ENCODE data around the gene CFAP157.
A peak's percentile ranks its signal among the peaks of the same experiment; 100 is the strongest.

The CFAP157 gene

DNA sequence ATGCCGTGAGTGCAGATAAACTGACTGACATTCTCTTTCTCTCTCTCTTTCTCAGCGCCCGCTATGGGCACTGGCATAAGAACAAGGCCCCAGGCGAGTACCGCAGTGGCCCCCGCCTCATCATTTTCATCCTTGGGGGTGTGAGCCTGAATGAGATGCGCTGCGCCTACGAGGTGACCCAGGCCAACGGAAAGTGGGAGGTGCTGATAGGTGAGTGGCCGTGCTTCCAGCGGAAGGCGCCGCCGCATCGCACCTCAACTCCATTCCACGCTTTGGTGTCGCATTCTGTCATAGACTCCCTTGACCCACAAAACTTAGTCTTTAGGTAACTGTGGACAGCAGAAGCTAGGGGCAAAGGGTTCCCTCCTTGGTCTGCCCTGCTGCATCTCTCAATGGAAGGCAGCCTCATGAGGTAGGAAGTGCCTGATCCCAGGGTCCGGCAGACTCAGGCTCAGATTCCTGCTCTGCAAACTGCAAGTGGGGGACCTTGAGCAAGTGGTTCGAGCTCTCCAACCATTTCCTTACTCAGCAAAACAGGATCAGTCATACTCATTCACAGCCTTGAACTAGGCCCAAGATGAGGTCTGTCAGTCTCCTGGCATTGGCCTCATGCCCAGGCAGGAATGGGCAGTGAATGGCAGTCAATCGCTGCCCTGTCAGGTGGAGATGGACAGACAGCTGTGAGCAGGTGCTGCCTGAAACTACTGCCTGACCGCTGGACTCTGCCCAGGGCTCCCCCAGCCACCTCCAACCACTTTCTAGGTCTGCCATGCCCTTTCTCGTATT lies 24.2 kb upstream of the CFAP157 start:
- no peak overlapping the region for H3K9ac ChIP-seq (ENCODE audit: low read depth, low read length)
- H3K4me1 ChIP-seq (ENCODE audit: insufficient read depth, low read length), result peaks cover 10% of the 10 kb centered on the region
- no peaks in the 10 kb centered on the region for H3K9me3 ChIP-seq (ENCODE audit: control insufficient read depth, insufficient read depth, low read length)
- H3K36me3 ChIP-seq (ENCODE audit: insufficient read depth, low read length), result peaks cover 12% of the 10 kb centered on the region; the same call in 1 of the 2 replicates

DNA sequence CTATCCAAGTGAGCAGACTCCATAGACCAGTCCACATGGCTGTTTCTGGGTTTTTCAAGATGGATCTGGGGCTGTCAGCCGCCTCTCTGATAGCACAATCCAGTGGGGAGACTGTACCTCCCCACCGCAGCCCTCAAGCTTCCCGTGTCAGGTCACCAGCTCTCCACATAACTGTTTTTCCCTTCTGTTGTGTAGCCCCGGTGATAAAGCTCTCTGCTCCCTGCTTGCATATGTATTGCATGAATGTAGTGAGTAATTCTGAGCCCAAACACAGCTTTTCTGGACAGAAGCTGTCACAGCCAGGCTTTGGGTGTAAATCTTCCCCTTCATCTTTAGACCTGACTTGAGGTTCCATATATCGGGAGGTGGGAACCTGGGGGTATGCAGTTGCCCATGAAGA lies 23.1 kb upstream of the CFAP157 start:
- H3K36me3 ChIP-seq (ENCODE audit: insufficient read depth, low read length), result peaks cover 12% of the 10 kb centered on the region; the same call in 1 of the 2 replicates

DNA sequence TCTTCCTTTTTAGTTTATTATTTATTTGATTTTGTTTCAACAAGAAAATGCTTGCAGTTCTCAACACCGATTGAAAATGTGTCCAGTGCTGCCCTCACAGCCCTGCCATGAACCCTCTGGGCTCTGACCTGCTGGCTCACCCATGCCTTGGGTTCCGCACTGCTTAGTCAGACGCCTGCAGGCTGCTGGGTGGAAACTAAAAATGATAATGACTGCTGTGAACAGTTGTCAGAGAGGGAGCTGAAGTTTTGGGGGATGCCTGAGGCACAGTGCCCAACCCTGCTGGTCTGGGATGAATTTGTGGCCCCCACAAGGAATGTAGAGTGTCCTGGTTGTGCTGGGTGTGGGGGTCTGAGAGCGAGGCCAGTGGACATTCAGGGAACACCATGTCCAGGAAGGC lies 22.2 kb upstream of the CFAP157 start:
- peaks cover 10% of the 10 kb centered on the region for H3K4me1 ChIP-seq (ENCODE audit: insufficient read depth, low read length)
- peaks cover 18% of the 10 kb centered on the region for H3K36me3 ChIP-seq (ENCODE audit: insufficient read depth, low read length)
- H3K9ac ChIP-seq (ENCODE audit: low read depth, low read length), result no peak overlapping the region
- no peaks in the 10 kb centered on the region for H3K9me3 ChIP-seq (ENCODE audit: control insufficient read depth, insufficient read depth, low read length)

More for the DNA sequence above, 23.1 kb upstream of the CFAP157 start:
- H3K9ac ChIP-seq (ENCODE audit: low read depth, low read length), result no peak overlapping the region
- H3K9me3 ChIP-seq (ENCODE audit: control insufficient read depth, insufficient read depth, low read length), result no peaks in the 10 kb centered on the region
- H3K4me1 ChIP-seq (ENCODE audit: insufficient read depth, low read length), result peaks cover 10% of the 10 kb centered on the region

DNA sequence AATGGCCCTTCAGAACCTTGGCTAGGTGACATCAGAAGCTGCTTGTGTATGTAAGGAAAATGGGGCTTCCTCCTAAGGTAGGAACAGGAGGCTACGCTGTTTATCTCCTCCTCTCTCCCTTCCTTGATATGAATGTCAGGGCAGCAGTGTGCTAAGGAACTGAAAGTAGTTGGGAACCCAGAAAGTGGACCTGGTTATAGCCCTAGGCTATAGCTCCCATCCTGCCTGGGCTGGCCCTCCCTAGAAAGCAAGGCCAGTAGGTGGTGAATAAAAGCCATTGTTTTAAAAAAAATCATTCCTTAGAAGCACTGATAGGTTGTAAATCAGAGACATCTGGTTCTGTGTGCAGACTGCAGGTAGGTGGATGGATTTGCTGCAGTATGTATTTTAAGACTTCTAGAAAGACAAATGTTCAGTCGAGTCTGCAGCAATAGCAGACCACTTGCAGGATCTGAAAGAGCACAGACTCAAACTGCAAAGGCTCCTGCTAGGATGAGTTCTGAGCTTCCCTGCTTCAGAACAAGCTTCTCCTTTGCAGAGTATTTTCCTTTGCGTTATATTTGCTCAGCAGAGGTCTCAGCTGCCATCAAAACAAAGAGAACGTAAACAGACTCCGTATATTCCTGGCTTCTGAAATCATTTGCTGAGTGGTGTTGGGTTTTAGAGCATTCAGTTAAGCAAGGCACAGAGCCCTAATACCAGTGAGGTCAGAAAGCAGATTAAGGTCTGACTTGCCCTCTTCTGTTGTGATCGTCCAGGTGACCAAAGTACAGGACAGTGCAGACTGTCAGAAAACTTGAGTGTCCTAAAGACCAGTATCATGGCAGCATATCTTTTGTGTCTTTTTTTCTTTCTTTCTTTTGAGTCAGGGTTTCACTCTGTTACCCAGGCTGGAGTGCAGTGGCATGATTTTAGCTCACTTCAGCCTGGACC lies 20.1 kb upstream of the CFAP157 start:
- H3K4me1 ChIP-seq (ENCODE audit: insufficient read depth, low read length), result peaks cover 10% of the 10 kb centered on the region
- no peaks in the 10 kb centered on the region for H3K9me3 ChIP-seq (ENCODE audit: control insufficient read depth, insufficient read depth, low read length)
- H3K36me3 ChIP-seq (ENCODE audit: insufficient read depth, low read length), result peaks cover 12% of the 10 kb centered on the region
- H3K9ac ChIP-seq (ENCODE audit: low read depth, low read length), result no peak overlapping the region

DNA sequence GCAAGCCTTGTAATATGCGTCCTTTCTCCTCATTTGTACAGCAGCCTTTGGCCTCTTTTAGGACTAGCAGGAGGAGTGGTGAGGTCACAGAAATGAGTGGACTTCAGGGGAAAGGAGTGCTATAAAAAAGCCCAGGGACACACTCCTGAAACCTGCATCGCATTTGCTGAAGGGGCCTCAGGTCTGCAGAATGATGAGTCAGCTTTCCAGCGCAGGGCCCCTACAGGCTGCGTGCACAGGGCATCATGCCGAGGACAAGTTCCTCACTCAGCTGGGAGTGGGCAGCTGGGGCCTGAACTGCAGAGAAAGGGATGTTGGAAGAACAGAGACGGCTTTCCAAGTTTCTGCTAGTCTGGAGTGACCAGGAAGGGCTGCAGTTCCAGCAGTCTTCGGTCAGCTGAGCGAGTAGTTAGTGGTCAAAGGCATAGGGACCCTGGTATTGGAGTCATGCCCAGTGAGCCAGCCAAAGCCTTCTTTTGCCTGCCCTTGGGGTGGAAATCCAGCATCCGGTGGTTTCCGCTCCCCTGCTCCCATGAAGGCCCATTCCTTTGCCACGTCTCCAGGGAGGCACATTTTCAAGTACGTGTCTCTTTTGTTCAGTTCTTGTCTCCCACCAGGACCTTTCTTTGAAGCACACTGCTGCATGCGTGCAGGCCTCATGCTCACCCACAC lies 17.3 kb upstream of the CFAP157 start:
- H3K36me3 ChIP-seq (ENCODE audit: insufficient read depth, low read length), result peaks cover 9% of the 10 kb centered on the region
- H3K9ac ChIP-seq (ENCODE audit: low read depth, low read length), result no peak overlapping the region
- H3K9me3 ChIP-seq (ENCODE audit: control insufficient read depth, insufficient read depth, low read length), result no peaks in the 10 kb centered on the region
- H3K4me1 ChIP-seq (ENCODE audit: insufficient read depth, low read length), result peaks cover 4% of the 10 kb centered on the region; the same call in 1 of the 2 replicates

DNA sequence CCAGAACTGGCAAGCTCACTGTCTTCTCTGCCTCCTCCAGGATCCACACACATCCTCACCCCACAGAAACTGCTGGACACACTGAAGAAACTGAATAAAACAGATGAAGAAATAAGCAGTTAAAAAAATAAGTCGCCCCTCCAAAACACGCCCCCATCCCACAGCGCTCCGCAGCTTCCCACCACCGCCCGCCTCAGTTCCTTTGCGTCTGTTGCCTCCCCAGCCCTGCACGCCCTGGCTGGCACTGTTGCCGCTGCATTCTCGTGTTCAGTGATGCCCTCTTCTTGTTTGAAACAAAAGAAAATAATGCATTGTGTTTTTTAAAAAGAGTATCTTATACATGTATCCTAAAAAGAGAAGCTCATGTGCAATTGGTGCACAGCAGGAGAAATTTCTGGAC lies 16.1 kb upstream of the CFAP157 start:
- Histone ChIP-seq H3K9ac (ENCODE audit: low read depth, low read length) (no peak overlapping the region), H3K9me3 (ENCODE audit: control insufficient read depth, insufficient read depth, low read length) (no peaks in the 10 kb centered on the region), H3K4me1 (ENCODE audit: insufficient read depth, low read length) (no peaks in the 10 kb centered on the region), H3K36me3 (ENCODE audit: insufficient read depth, low read length) (peaks cover 9% of the 10 kb centered on the region)

DNA sequence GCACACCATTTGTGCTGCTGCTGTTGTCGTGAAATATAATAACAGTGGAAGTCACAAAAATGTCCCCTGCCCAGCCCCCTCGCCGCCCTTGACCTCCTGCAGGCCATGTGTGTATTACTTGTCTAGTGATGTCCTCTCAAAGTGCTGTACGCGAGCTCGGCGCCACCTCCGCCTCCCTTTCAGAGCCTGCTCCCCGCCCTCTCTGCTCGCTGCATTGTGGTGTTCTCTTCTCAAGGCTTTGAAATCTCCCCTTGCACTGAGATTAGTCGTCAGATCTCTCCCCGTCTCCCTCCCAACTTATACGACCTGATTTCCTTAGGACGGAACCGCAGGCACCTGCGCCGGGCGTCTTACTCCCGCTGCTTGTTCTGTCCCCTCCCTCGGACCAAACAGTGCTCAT lies 14.7 kb upstream of the CFAP157 start:
- Histone ChIP-seq H3K4me1 (ENCODE audit: insufficient read depth, low read length) (no peaks in the 10 kb centered on the region), H3K9ac (ENCODE audit: low read depth, low read length) (no peak overlapping the region), H3K36me3 (ENCODE audit: insufficient read depth, low read length) (peaks cover 9% of the 10 kb centered on the region), H3K9me3 (ENCODE audit: control insufficient read depth, insufficient read depth, low read length) (no peaks in the 10 kb centered on the region)

DNA sequence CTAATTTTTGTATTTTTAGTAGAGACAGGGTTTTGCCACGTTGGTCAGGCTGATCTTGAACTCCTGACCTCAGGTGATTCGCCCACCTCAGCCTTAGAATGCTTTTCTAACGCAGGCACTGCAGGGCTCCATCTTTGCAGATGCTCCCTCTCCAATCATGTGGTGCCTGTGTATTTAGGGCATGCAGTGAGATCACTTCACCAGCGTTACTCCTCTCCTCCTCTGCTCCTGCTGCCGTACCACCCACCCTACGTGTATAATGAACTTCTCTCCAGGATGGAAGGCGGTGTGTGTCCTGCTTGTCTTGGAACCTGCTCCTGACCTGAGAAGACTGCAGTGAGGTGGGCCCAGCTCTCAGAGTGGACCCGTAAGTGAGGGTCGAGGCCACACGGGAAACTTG lies 13.6 kb upstream of the CFAP157 start:
- Histone ChIP-seq H3K36me3 (ENCODE audit: insufficient read depth, low read length) (peaks cover 9% of the 10 kb centered on the region), H3K9me3 (ENCODE audit: control insufficient read depth, insufficient read depth, low read length) (no peaks in the 10 kb centered on the region), H3K4me1 (ENCODE audit: insufficient read depth, low read length) (no peaks in the 10 kb centered on the region), H3K9ac (ENCODE audit: low read depth, low read length) (no peak overlapping the region)

DNA sequence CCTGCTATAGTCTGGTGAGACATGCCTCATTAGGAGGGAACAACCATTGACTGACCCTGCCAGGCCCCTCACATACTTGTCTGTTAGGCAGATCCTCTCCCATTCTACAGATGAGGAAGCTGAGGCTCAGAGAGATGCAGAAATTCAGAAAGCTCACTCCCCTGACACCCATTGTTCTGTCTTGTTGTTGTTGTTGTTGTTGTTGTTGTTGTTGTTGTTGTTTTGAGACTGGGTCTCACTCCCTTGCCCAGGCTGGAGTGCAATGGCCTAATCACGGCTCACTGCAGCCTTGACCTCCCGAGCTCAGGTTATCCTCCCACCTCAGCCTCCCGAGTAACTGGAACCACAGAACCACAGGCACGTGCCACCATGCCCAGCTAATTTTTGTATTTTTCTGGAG lies 13.1 kb upstream of the CFAP157 start:
- Histone ChIP-seq H3K9me3 (ENCODE audit: control insufficient read depth, insufficient read depth, low read length) (no peaks in the 10 kb centered on the region), H3K4me1 (ENCODE audit: insufficient read depth, low read length) (no peaks in the 10 kb centered on the region), H3K36me3 (ENCODE audit: insufficient read depth, low read length) (peaks cover 9% of the 10 kb centered on the region; the same call in 1 of the 2 replicates), H3K9ac (ENCODE audit: low read depth, low read length) (no peak overlapping the region)

DNA sequence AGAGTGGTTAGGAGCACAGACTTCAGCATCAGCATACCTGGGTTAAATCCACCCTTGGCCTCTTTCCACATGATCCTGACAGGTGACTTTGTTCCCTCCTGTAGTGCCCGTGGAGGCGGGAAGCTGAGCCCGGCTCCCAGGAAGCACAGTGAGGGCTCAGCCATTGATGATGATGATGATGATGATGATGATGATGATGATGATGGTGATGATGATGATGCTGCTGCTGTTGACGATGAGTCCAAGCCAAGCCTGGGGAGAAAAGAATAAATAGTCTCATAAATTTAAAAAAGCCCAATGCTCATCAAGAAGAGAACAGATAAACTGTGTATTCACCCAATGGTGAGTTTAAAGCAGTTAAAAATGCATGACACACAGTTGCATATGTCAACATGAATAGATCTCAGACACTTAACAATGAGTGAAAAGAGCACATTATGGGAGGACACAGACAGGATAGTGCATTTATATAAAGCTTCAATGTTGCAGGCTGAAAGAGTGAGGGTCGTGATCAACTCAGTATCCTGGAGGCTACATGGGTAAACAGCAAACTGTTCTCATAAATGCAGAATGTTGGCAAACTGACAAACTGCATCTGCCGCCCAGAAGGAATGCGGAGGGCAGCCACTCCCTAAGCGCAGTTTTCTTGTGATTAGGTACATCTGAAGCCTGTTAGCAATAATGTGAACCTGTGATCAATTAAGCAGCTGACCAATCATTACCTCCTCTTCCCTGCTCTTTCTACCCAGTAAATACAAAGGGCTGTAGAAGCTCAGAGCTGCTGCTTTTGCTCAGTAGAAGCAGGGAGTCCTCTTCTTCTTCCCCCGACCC lies 11.7 kb upstream of the CFAP157 start:
- Histone ChIP-seq H3K4me1 (ENCODE audit: insufficient read depth, low read length) (no peaks in the 10 kb centered on the region; the same call in 1 of the 2 replicates), H3K9ac (ENCODE audit: low read depth, low read length) (no peak overlapping the region)

DNA sequence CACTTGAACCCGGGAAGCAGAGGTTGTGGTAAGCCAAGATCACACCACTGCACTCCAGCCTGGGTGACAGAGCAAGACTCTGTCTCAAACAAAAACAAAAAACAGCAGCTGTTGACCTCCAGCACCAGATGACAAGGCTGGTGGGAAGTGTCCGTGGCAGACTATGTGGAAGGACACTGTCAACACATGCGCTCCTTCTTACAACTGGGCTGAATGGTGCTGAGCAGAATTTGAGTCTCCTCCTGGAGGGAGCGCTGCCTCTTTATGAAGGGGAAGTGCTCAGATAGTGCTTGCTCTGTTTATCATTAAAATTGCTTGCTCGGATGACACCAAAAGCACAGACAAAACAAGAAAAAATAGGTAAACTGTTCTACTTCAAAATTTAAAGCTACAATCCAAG lies 9.2 kb upstream of the CFAP157 start:
- Histone ChIP-seq H3K36me3 (ENCODE audit: insufficient read depth, low read length) (no peaks in the 10 kb centered on the region), H3K9me3 (ENCODE audit: control insufficient read depth, insufficient read depth, low read length) (no peaks in the 10 kb centered on the region), H3K4me1 (ENCODE audit: insufficient read depth, low read length) (no peaks in the 10 kb centered on the region; the same call in 1 of the 2 replicates), H3K9ac (ENCODE audit: low read depth, low read length) (no peak overlapping the region)

More for the DNA sequence above, 11.7 kb upstream of the CFAP157 start:
- Histone ChIP-seq H3K36me3 (ENCODE audit: insufficient read depth, low read length) (peaks cover 3% of the 10 kb centered on the region; the same call in 1 of the 2 replicates), H3K9me3 (ENCODE audit: control insufficient read depth, insufficient read depth, low read length) (no peaks in the 10 kb centered on the region)

DNA sequence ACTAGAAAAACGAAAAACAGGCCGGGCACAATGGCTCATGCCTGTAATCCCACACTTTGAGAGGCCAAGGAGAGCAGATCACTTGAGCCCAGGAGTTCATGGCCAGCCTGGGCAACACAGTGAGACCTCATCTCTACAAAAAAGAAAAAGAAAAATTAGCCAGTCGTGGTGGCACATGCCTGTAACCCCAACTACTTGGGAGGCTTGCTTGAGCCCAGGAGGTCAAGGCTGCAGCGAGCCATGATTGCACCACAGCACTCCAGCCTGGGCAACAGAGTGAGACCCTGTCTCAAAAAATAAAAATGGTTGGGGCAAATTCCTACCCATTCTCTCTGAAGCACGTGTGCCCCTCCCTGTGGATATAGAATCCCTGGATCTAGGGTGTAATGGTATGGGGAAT lies 8.4 kb upstream of the CFAP157 start:
- H3K9ac ChIP-seq (ENCODE audit: low read depth, low read length), result peak overlapping the region; percentile 45; the same call in 1 of the 2 replicates
- H3K36me3 ChIP-seq (ENCODE audit: insufficient read depth, low read length), result no peaks in the 10 kb centered on the region

DNA sequence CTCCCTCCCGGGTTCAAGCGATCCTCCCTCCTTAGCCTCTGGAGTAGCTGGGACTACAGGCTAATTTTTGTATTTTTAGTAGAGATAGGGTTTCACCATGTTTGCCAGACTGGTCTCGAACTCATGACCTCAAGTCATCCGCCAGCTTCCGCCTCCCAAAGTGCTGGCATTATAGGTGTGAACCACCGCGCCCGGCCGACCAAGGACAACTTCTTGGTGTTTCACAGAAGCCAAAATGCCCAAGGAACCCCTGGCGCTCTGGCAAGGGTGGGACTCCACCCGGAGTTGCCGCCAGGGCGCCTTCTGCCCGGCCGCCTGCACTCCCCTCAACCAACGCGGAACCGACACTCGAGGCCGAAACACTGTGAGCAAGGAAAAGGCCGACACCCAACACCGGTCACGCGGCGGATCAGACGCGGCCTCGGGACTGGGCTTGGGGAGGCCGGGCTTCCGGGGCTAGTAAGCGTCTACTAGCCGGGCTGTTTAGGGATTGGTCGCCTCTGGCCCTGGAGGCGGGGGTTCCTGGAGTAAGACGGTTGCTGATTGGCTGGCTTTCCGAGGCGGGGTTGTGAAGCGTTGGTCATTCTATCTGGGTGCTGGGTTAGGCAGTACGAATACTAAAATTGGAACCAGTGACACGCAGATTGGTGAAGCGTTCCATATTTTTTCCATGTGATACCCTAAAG lies 7.7 kb upstream of the CFAP157 start:
- Histone ChIP-seq H3K36me3 (ENCODE audit: insufficient read depth, low read length) (no peaks in the 10 kb centered on the region), H3K4me1 (ENCODE audit: insufficient read depth, low read length) (no peaks in the 10 kb centered on the region; the same call in 1 of the 2 replicates), H3K9me3 (ENCODE audit: control insufficient read depth, insufficient read depth, low read length) (no peaks in the 10 kb centered on the region), H3K9ac (ENCODE audit: low read depth, low read length) (peak overlapping the region; percentile 45; the same call in 1 of the 2 replicates)

More for the DNA sequence above, 8.4 kb upstream of the CFAP157 start:
- Histone ChIP-seq H3K9me3 (ENCODE audit: control insufficient read depth, insufficient read depth, low read length) (no peaks in the 10 kb centered on the region), H3K4me1 (ENCODE audit: insufficient read depth, low read length) (no peaks in the 10 kb centered on the region; the same call in 1 of the 2 replicates)
